CD4-positive, alpha-beta T cell treated with Interleukin-2 at 100 ng/mL for 4 hours (primary cell): Measurements from ENCODE around the gene MOCS3.

Experiments
- DNase-seq: peaks from one replicate; pipeline ENCODE4 v3.0.0-alpha.2; 2020; ENCODE audit warnings: low spot score

The MOCS3 gene

GRCh38 chr20:51012357-51012756 lies 53.7 kb downstream of the MOCS3 start:
- DNase-seq, result no peak
